Thyroid gland (tissue), 4 donors: ENCODE measurements around the gene ZSCAN16.

ENCODE experiments used
- POLR2A ChIP-seq, 2 donors: fragments of 450-650 bp; IDR thresholded peaks; one replicate each; pipeline ENCODE4 v1.6.1; 2017; ENCODE audit warnings: antibody characterized with exemption in 2 of 2, mild to moderate bottlenecking in 2 of 2, moderate library complexity in 1 of 2
- TF ChIP-seq, protein P1 (sequence below), 6 experiments: fragments of 200-600 bp in 3 of 6; fragments of 450-650 bp in 3 of 6; sonication (generic) in 3 of 6; IDR thresholded peaks; one replicate each; pipeline ENCODE4 v1.5.1; 2016 to 2019; ENCODE audit warnings: antibody characterized with exemption in 6 of 6, mild to moderate bottlenecking in 2 of 6, inconsistent platforms in 1 of 6, moderate library complexity in 1 of 6

DNA sequence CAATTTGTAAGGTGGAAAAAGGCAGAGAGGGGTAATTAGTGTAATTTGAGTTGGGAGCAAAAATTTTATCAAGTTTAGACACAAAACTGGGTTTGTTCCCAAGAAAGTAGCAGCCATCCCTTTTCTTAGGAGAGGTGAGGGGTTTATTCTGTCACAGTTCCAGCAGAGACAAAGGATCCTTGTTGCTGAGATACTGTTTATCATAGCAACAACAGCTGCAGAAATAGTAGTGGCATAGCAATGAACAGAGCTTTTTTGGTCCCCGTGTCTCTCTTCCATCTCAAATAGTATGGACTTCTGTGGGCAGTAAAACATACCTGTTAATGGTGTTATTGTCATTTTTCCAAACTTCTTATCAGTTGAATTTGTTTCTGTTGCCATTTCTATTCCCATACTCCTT lies 41.2 kb downstream of the ZSCAN16 start:
- TF ChIP-seq, protein P1, sequence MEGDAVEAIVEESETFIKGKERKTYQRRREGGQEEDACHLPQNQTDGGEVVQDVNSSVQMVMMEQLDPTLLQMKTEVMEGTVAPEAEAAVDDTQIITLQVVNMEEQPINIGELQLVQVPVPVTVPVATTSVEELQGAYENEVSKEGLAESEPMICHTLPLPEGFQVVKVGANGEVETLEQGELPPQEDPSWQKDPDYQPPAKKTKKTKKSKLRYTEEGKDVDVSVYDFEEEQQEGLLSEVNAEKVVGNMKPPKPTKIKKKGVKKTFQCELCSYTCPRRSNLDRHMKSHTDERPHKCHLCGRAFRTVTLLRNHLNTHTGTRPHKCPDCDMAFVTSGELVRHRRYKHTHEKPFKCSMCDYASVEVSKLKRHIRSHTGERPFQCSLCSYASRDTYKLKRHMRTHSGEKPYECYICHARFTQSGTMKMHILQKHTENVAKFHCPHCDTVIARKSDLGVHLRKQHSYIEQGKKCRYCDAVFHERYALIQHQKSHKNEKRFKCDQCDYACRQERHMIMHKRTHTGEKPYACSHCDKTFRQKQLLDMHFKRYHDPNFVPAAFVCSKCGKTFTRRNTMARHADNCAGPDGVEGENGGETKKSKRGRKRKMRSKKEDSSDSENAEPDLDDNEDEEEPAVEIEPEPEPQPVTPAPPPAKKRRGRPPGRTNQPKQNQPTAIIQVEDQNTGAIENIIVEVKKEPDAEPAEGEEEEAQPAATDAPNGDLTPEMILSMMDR (IDR thresholded peaks at IDR 0.05) = no peak
- TF ChIP-seq POLR2A (IDR thresholded peaks at IDR 0.05) = no peak
